ENCODE data around the gene PMS1. TPM values are rescaled to one million over a fixed set of nuclear protein-coding genes. Genes with fewer than 3 reads are reported as not detected.

Gene PMS1
- total RNA-seq, 1 donor: 17.8 TPM

GRCh38 chr2:189797902-189798301 lies 13.7 kb downstream of the PMS1 start:
- H3K9me3 ChIP-seq (ENCODE audit: low read depth, low read length): no peaks in the 10 kb centered on the region
- no peaks in the 10 kb centered on the region for H3K4me1 ChIP-seq (ENCODE audit: insufficient read depth, low read length)
- no peak overlapping the region for H3K4me3 ChIP-seq (ENCODE audit: low read length)
- no peaks in the 10 kb centered on the region for H3K27me3 ChIP-seq (ENCODE audit: insufficient read depth, low read length)

GRCh38 chr2:189798312-189799029 lies 14.2 kb downstream of the PMS1 start:
- Histone ChIP-seq H3K4me1 (ENCODE audit: insufficient read depth, low read length) (no peaks in the 10 kb centered on the region), H3K27me3 (ENCODE audit: insufficient read depth, low read length) (no peaks in the 10 kb centered on the region), H3K4me3 (ENCODE audit: low read length) (no peak overlapping the region), H3K9me3 (ENCODE audit: low read depth, low read length) (no peaks in the 10 kb centered on the region)

- H3K27me3 ChIP-seq (ENCODE audit: insufficient read depth, low read length): no peaks in the 10 kb centered on the region
- no peak overlapping the region for H3K4me3 ChIP-seq (ENCODE audit: low read length)
- H3K9me3 ChIP-seq (ENCODE audit: low read depth, low read length): no peaks in the 10 kb centered on the region
- no peaks in the 10 kb centered on the region for H3K4me1 ChIP-seq (ENCODE audit: insufficient read depth, low read length)
Measured at GRCh38 chr2:189799030-189799331, 14.7 kb downstream of the PMS1 start.

GRCh38 chr2:189799531-189799930 lies 15.3 kb downstream of the PMS1 start:
- Histone ChIP-seq H3K9me3 (ENCODE audit: low read depth, low read length) (no peaks in the 10 kb centered on the region), H3K27me3 (ENCODE audit: insufficient read depth, low read length) (no peaks in the 10 kb centered on the region), H3K4me1 (ENCODE audit: insufficient read depth, low read length) (no peaks in the 10 kb centered on the region), H3K4me3 (ENCODE audit: low read length) (no peak overlapping the region)

DNA sequence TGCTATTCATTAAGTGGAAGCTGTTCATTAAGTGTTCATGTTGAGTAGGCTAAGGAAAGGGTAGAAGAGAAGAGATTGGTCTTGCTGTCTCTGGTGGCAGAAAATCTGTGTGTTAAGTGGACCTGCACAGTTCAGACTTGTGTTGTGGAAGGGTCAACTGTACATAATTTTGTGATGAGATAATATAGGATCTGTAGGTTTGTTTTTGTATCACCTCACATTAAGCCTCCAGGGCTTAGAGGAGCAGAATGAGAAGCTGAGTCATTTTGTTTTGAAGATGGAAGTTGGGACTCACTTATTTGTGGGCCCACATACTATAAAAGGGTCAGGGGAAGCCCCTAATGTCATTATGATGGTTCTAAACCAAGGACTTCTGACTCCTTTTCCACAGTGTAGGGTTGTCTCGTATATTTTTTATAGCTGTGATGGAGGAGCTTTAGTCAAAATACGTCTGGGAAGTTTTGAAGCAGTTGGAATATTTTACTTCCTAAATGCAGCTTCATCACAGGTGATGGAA lies 18.2 kb downstream of the PMS1 start:
- Histone ChIP-seq H3K4me3 (ENCODE audit: low read length) (no peak overlapping the region), H3K4me1 (ENCODE audit: insufficient read depth, low read length) (no peaks in the 10 kb centered on the region), H3K27me3 (ENCODE audit: insufficient read depth, low read length) (no peaks in the 10 kb centered on the region), H3K9me3 (ENCODE audit: low read depth, low read length) (no peaks in the 10 kb centered on the region)

DNA sequence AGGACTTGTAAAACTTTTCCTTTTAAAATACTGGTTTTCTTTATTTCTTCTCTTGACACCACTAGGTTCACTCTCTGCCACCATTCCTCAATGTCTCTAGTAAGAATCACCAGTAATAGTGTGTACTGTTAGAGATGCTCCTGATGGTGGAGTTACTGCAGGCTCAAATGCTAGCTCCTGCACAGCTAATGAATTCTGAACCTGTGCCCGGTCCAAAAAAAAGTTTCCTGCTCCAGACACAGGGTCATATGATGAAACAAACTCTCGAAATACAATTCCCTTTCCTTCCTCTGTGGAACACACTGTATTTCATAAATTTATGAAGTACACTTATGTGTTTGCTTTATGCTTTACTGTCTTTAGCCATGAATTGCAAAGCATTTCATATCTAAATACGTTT lies 19.2 kb downstream of the PMS1 start:
- Histone ChIP-seq H3K27me3 (ENCODE audit: insufficient read depth, low read length) (no peaks in the 10 kb centered on the region), H3K9me3 (ENCODE audit: low read depth, low read length) (no peaks in the 10 kb centered on the region), H3K4me3 (ENCODE audit: low read length) (no peak overlapping the region), H3K4me1 (ENCODE audit: insufficient read depth, low read length) (no peaks in the 10 kb centered on the region)

GRCh38 chr2:189818249-189819038 lies 34.2 kb downstream of the PMS1 start:
- H3K4me3 ChIP-seq (ENCODE audit: low read length): no peak overlapping the region
- no peaks in the 10 kb centered on the region for H3K27me3 ChIP-seq (ENCODE audit: insufficient read depth, low read length)
- H3K4me1 ChIP-seq (ENCODE audit: insufficient read depth, low read length): no peaks in the 10 kb centered on the region
- H3K9me3 ChIP-seq (ENCODE audit: low read depth, low read length): no peaks in the 10 kb centered on the region

DNA sequence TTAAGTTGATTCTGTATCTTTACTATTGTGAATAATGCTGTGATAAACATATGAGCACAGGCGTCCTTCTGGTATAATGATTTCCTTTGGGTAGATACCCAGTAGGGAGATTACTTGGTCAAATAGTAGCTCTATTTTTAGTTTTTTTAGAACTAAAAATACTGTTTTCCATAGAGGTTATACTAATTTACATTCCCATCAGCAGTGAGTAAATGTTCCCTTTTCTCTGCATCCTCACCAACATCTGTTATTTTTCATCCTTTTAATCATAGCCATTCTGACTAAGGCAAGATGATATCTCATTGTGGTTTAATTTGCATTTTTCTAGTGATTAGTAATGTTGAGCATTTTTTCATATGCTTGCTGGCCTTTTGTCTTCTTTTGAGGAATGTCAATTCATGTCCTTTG lies 35.1 kb downstream of the PMS1 start:
- H3K4me3 ChIP-seq (ENCODE audit: low read length): no peak overlapping the region
- H3K4me1 ChIP-seq (ENCODE audit: insufficient read depth, low read length): no peaks in the 10 kb centered on the region

GRCh38 chr2:189821953-189822748 lies 37.9 kb downstream of the PMS1 start:
- H3K4me1 ChIP-seq (ENCODE audit: insufficient read depth, low read length): no peaks in the 10 kb centered on the region
- no peaks in the 10 kb centered on the region for H3K27me3 ChIP-seq (ENCODE audit: insufficient read depth, low read length)
- no peaks in the 10 kb centered on the region for H3K9me3 ChIP-seq (ENCODE audit: low read depth, low read length)
- no peak overlapping the region for H3K4me3 ChIP-seq (ENCODE audit: low read length)

More for the DNA sequence above, 35.1 kb downstream of the PMS1 start:
- Histone ChIP-seq H3K9me3 (ENCODE audit: low read depth, low read length) (no peaks in the 10 kb centered on the region), H3K27me3 (ENCODE audit: insufficient read depth, low read length) (no peaks in the 10 kb centered on the region)

DNA sequence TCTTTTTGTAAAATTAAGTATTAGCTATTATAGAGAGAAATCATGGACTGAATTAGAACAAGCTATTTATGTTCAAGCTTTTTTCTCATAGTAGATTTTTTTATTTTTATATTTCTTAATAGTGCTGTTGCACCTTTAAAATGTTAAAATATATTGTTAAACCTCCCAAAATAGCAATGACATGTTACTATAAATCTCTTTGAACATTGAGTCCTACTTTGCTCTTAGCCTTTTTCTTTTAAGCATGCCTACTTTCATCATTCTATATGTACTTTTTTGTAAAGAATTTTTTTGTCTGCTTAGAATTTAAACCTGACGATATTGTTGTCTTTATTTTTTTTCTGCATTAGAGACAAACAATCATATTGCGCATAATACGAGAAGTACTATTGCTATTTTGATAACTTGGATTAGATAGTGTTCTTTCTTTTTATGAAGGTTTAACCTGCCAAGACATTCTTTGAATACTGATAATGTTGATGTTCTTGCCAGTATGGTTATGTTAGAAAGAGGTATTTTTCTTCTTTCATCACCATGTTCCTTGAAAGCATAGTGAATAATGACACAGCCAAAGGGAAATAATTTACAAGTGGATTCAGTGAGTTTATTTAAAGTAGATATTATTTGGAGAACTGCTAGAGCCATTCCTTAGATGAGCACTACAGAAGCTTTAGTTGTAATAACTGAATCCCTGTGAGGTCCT lies 40.6 kb downstream of the PMS1 start:
- no peaks in the 10 kb centered on the region for H3K27me3 ChIP-seq (ENCODE audit: insufficient read depth, low read length)
- no peak overlapping the region for H3K4me3 ChIP-seq (ENCODE audit: low read length)
- no peaks in the 10 kb centered on the region for H3K9me3 ChIP-seq (ENCODE audit: low read depth, low read length)
- H3K4me1 ChIP-seq (ENCODE audit: insufficient read depth, low read length): no peaks in the 10 kb centered on the region

DNA sequence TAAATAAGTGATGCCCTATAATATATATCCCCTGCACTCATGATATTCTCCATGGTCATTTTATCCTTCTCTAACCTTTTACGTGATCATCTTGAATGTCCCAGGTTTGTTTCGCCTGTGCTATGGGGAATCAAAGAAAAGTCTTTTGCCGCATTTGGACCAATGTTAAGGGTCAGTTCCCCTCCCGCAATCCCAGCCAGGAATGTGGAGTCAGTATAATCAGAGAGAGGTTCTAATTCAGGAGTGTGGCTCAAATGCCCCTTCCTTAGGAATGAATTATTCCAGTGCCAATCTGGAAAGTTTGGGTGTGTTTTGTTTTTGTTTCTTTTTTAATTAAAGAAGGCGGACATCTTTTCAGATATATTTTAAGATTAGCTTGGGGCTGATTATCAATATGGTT lies 41.8 kb downstream of the PMS1 start:
- no peaks in the 10 kb centered on the region for H3K27me3 ChIP-seq (ENCODE audit: insufficient read depth, low read length)
- H3K4me3 ChIP-seq (ENCODE audit: low read length): no peak overlapping the region
- H3K4me1 ChIP-seq (ENCODE audit: insufficient read depth, low read length): no peaks in the 10 kb centered on the region
- no peaks in the 10 kb centered on the region for H3K9me3 ChIP-seq (ENCODE audit: low read depth, low read length)

GRCh38 chr2:189829102-189829833 lies 45.0 kb downstream of the PMS1 start:
- Histone ChIP-seq H3K27me3 (ENCODE audit: insufficient read depth, low read length) (no peaks in the 10 kb centered on the region), H3K4me3 (ENCODE audit: low read length) (no peak overlapping the region), H3K9me3 (ENCODE audit: low read depth, low read length) (no peaks in the 10 kb centered on the region), H3K4me1 (ENCODE audit: insufficient read depth, low read length) (no peaks in the 10 kb centered on the region)

DNA sequence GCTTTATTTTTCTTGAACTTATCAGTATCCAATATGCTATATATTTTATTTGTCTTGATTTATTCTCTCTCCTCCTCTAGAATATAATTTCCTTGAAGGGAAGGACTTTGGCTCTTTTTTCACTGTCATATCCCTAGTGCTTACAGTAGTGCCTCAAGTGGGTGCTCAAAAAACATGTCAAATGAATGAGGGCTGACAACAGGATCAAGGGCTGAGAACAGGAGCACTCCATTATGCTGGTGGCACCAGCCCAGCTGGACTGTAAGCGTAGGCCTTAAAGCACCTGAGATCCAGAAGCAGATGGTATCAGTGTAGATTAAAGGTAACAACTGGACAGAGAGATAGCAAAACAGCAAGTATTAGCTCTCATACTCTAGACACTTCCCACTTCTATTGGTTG lies 46.3 kb downstream of the PMS1 start:
- no peak overlapping the region for H3K4me3 ChIP-seq (ENCODE audit: low read length)
- no peaks in the 10 kb centered on the region for H3K9me3 ChIP-seq (ENCODE audit: low read depth, low read length)
- H3K4me1 ChIP-seq (ENCODE audit: insufficient read depth, low read length): no peaks in the 10 kb centered on the region
- no peaks in the 10 kb centered on the region for H3K27me3 ChIP-seq (ENCODE audit: insufficient read depth, low read length)

GRCh38 chr2:189834059-189834458 lies 49.8 kb downstream of the PMS1 start:
- Histone ChIP-seq H3K27me3 (ENCODE audit: insufficient read depth, low read length) (no peaks in the 10 kb centered on the region), H3K4me1 (ENCODE audit: insufficient read depth, low read length) (no peaks in the 10 kb centered on the region), H3K9me3 (ENCODE audit: low read depth, low read length) (no peaks in the 10 kb centered on the region), H3K4me3 (ENCODE audit: low read length) (no peak overlapping the region)
